SU-DHL-6 (cell line): Measurements from ENCODE around the gene CHPF2.

Experiments
- H2AFZ ChIP-seq: fragments of 200-600 bp; sonication (generic); 2 replicates; pipeline ENCODE4 v1.6.1; 2014; ENCODE audit warnings: low read depth, mild to moderate bottlenecking, moderate library complexity, mixed read lengths, antibody characterized with exemption, low read length; ENCODE audit not compliant: severe bottlenecking
- H3F3A ChIP-seq: fragments of 200-600 bp; shearing (Covaris generic); 2 replicates; pipeline ENCODE4 v1.6.0; 2016; ENCODE audit warnings: antibody characterized with exemption, mild to moderate bottlenecking; ENCODE audit not compliant: insufficient read depth
- H3K27ac ChIP-seq: fragments of 200-600 bp; sonication (generic); 2 replicates; pipeline ENCODE4 v1.5.1; 2016; ENCODE audit warnings: low read depth, mild to moderate bottlenecking, low read length, moderate library complexity, mixed read lengths
- H3K27me3 ChIP-seq: fragments of 200-600 bp; sonication (generic), shearing (Covaris generic); 2 replicates; pipeline ENCODE4 v1.6.0; 2014; ENCODE audit warnings: mild to moderate bottlenecking, low read length
- H3K36me3 ChIP-seq: fragments of 200-600 bp; sonication (generic); 2 replicates; pipeline ENCODE4 v1.6.1; 2014; ENCODE audit warnings: mild to moderate bottlenecking, low read length, mixed read lengths
- H3K4me2 ChIP-seq: fragments of 300-600, 200-600 bp; shearing (Covaris generic), sonication (generic); 2 replicates; pipeline ENCODE4 v1.6.0; 2014; ENCODE audit warnings: low read length, low read depth, mild to moderate bottlenecking; ENCODE audit not compliant: poor library complexity, severe bottlenecking
- H3K4me3 ChIP-seq: fragments of 200-600 bp; sonication (generic); 2 replicates; pipeline ENCODE4 v1.5.1; 2014; ENCODE audit warnings: antibody characterized with exemption, low read length, mild to moderate bottlenecking, mixed read lengths; ENCODE audit not compliant: insufficient read depth, poor library complexity, severe bottlenecking
- H3K79me2 ChIP-seq: fragments of 200-600 bp; sonication (generic); 2 replicates; pipeline ENCODE4 v1.6.1; 2014; ENCODE audit warnings: mild to moderate bottlenecking, low read length, moderate library complexity; ENCODE audit not compliant: insufficient read depth
- H3K9ac ChIP-seq: fragments of 200-600 bp; sonication (generic); 2 replicates; pipeline ENCODE4 v1.7.0; 2014; ENCODE audit warnings: mild to moderate bottlenecking, low read length
- H3K9me2 ChIP-seq: fragments of 200-600 bp; sonication (generic); replicated peaks from 2 replicates; pipeline ENCODE4 v1.6.1; 2014; ENCODE audit warnings: low read length; ENCODE audit not compliant: insufficient read depth
- H3K9me3 ChIP-seq: fragments of 200-600 bp; sonication (generic); 2 replicates; pipeline ENCODE4 v1.6.1; 2014; ENCODE audit warnings: low read length, mixed read lengths; ENCODE audit not compliant: insufficient read depth
- H4K20me1 ChIP-seq: fragments of 200-600 bp; sonication (generic); 2 replicates; pipeline ENCODE4 v1.6.1; 2014; ENCODE audit warnings: low read depth, mild to moderate bottlenecking, antibody characterized with exemption, low read length, moderate library complexity, mixed read lengths
- CTCF ChIP-seq: fragments of 200-600 bp; sonication (generic); IDR thresholded peaks from one replicate; pipeline ENCODE4 v1.5.1; 2017; ENCODE audit warnings: antibody characterized with exemption, mild to moderate bottlenecking, low read length, moderate library complexity; ENCODE audit not compliant: insufficient read depth, poor library complexity, severe bottlenecking
- EZH2phosphoT487 ChIP-seq: fragments of 200-600 bp; sonication (generic), shearing (Covaris generic); conservative IDR thresholded peaks from 2 replicates; pipeline ENCODE4 v1.6.1; 2018; ENCODE audit warnings: mild to moderate bottlenecking, antibody characterized with exemption, low read length, moderate library complexity, mixed read lengths

CHPF2 gene

DNA sequence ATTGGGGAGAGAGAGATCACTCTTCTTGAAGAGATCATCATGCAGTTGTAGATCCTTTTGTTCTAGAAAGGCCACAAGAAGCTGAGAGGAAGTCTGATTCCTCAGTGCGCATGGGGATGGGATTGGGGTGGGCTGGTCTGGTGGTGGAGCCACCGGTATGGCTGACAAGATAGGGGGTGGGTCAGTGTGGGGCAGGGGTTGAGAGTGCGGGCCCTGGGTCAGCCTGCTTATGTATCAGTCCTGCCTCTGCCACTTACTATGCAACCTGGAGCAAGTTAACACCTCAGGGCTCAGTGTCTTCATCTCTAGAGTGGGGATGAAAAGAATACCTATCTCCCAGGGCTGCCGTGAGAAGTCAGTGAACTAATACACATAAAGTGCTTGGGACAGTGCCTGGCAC lies 8.3 kb downstream of the CHPF2 start:
- Histone ChIP-seq H3K27me3 (no peaks in the 10 kb centered on the region), H3F3A (no peaks in the 10 kb centered on the region), H3K27ac (no peak overlapping the region), H3K9me2 (no peaks in the 10 kb centered on the region), H3K4me3 (no peak overlapping the region), H3K79me2 (no peaks in the 10 kb centered on the region), H3K4me2 (no peak overlapping the region), H3K9ac (no peak overlapping the region), H3K9me3 (no peaks in the 10 kb centered on the region), H2AFZ (no peak overlapping the region), H4K20me1 (no peaks in the 10 kb centered on the region), H3K36me3 (no peaks in the 10 kb centered on the region)
- TF ChIP-seq CTCF (no peak), EZH2phosphoT487 (no peak)

DNA sequence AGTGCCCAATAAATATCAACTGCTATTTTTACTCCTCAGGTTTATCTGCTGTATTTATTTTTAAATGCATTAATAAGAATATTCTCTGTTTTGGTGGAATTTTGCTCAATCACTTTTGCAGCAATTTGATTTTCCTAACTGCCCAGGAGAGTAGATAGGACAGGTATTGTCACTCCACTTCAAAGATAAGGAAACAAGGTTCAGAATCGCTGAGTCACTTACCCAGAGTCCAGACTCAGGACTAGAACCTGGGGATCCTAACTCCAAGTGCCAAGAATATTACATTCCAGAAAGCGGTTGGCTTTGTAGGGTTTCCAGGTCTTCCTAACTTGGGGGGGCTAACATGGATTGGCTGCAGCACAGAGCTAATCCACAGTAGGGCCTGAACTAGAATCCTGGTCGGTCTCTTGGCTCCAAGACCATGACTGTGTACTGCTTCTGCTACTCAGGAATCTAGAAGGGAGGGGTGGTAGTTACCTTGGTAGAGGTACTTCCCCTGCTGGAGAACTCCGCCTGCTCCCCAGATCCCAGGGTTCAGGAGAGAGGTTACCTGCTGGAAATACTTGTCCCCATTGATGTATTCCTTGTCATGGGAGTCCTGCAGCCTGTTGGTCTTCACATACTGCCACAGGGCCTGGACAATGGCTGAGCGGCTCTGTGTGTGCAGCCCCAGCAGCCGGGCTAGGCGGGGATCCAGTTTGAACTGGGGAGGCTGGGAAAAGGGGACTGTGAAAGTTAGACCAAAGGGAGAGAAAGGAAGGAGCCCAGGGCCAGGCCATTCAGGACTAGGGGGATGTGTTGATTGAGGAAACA lies 8.9 kb downstream of the CHPF2 start:
- H3K9me3 ChIP-seq = no peaks in the 10 kb centered on the region

GRCh38 chr7:151241755-151242096 lies 9.4 kb downstream of the CHPF2 start:
- Histone ChIP-seq H3K36me3 (no peaks in the 10 kb centered on the region), H3K79me2 (no peaks in the 10 kb centered on the region), H3K27ac (no peak overlapping the region), H3K9ac (no peak overlapping the region), H3K9me2 (no peaks in the 10 kb centered on the region), H3K4me3 (no peak overlapping the region), H2AFZ (no peak overlapping the region), H3F3A (no peaks in the 10 kb centered on the region), H3K9me3 (no peaks in the 10 kb centered on the region), H3K27me3 (no peaks in the 10 kb centered on the region), H3K4me2 (no peak overlapping the region), H4K20me1 (no peaks in the 10 kb centered on the region)
- TF ChIP-seq EZH2phosphoT487 (no peak), CTCF (no peak)

More for the DNA sequence above, 8.9 kb downstream of the CHPF2 start:
- Histone ChIP-seq H3K79me2 (no peaks in the 10 kb centered on the region), H3K9ac (no peak overlapping the region), H4K20me1 (no peaks in the 10 kb centered on the region), H2AFZ (no peak overlapping the region), H3K27ac (no peak overlapping the region), H3K27me3 (no peaks in the 10 kb centered on the region), H3K4me2 (no peak overlapping the region), H3F3A (no peaks in the 10 kb centered on the region), H3K9me2 (no peaks in the 10 kb centered on the region), H3K4me3 (no peak overlapping the region), H3K36me3 (no peaks in the 10 kb centered on the region)
- TF ChIP-seq EZH2phosphoT487 = no peak
- no peak for TF ChIP-seq CTCF
